WTC11 (cell line): ENCODE measurements around the gene CROCC.

Experiments
- JAZF1 ChIP-seq: fragments of 250-450 bp; sonication (Bioruptor Pico); IDR thresholded peaks from 2 replicates; pipeline ENCODE4 v1.9.0; 2021; ENCODE audit warnings: moderate library complexity, mild to moderate bottlenecking, inconsistent platforms
- PRDM15 ChIP-seq: sonication (generic); formaldehyde crosslinking; IDR thresholded peaks from 2 replicates; pipeline ENCODE4 v1.8.0; 2022; ENCODE audit warnings: missing genetic modification reagents
- TF ChIP-seq, protein P1 (sequence below): sonication (generic); formaldehyde crosslinking; IDR thresholded peaks from 2 replicates; pipeline ENCODE4 v1.8.1; 2023; ENCODE audit warnings: mild to moderate bottlenecking, missing genetic modification reagents
- TF ChIP-seq, protein P2 (sequence below): fragments of 200-600 bp; IDR thresholded peaks from 2 replicates; pipeline ENCODE4 v1.8.0; 2022; ENCODE audit warnings: antibody characterized with exemption

DNA sequence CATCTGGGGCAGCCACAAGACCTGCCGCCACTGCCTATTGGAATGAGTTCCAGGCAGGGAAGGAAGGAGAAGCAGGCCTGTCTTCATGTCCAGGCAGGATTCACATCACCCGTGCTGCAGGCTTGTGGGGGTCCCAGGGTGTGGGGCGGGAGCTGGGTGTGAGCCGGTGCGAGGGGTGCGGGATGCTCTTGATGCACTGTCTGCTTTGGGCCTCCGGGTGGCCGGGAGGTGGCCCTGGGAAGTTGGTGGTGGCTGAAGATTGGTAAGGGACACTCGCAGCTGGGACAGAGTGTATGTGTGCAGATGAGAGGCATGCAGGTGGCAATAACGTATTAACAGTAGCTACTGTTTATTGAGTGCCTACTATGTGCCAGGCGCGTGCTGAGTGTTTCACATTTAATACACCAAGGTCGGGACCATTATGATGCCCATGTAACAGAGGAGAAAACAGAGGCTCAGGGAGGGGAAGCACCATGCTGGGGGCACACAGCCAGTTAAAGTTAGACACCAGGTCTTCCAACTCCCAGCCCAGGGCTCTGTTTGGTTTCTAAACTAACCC lies 3.3 kb downstream of the CROCC start:
- no peak for TF ChIP-seq PRDM15 (CRISPR knock-in tag)
- TF ChIP-seq, protein P1, sequence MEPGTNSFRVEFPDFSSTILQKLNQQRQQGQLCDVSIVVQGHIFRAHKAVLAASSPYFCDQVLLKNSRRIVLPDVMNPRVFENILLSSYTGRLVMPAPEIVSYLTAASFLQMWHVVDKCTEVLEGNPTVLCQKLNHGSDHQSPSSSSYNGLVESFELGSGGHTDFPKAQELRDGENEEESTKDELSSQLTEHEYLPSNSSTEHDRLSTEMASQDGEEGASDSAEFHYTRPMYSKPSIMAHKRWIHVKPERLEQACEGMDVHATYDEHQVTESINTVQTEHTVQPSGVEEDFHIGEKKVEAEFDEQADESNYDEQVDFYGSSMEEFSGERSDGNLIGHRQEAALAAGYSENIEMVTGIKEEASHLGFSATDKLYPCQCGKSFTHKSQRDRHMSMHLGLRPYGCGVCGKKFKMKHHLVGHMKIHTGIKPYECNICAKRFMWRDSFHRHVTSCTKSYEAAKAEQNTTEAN = no peak
- TF ChIP-seq, protein P2, sequence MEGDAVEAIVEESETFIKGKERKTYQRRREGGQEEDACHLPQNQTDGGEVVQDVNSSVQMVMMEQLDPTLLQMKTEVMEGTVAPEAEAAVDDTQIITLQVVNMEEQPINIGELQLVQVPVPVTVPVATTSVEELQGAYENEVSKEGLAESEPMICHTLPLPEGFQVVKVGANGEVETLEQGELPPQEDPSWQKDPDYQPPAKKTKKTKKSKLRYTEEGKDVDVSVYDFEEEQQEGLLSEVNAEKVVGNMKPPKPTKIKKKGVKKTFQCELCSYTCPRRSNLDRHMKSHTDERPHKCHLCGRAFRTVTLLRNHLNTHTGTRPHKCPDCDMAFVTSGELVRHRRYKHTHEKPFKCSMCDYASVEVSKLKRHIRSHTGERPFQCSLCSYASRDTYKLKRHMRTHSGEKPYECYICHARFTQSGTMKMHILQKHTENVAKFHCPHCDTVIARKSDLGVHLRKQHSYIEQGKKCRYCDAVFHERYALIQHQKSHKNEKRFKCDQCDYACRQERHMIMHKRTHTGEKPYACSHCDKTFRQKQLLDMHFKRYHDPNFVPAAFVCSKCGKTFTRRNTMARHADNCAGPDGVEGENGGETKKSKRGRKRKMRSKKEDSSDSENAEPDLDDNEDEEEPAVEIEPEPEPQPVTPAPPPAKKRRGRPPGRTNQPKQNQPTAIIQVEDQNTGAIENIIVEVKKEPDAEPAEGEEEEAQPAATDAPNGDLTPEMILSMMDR = no peak
- no peak for TF ChIP-seq JAZF1
